Epithelial cell of proximal tubule (primary cell): ENCODE data around the gene GPR173. TPM values are rescaled to one million over a fixed set of nuclear protein-coding genes. Genes with fewer than 3 reads are reported as not detected.

ENCODE experiments used
- DNase-seq: peaks from one replicate; pipeline ENCODE4 v3.0.0-alpha.2; 2011; ENCODE audit warnings: low read depth
- H3K4me3 ChIP-seq: 2 replicates; pipeline ENCODE4 v1.5.1; 2011; ENCODE audit warnings: low read depth, mild to moderate bottlenecking, low read length
- total RNA-seq: library from RNA; depleted of rRNA; stranded (reverse); fragments of >200 nt; gene quantifications from 2 replicates; pipeline ENCODE4 v1.2.3, GENCODE V29; 2015
- TF ChIP-seq, protein P1 (sequence below): conservative IDR thresholded peaks from 2 replicates; pipeline ENCODE4 v1.5.1; 2012; ENCODE audit warnings: low read depth, mild to moderate bottlenecking, low read length

Gene GPR173
- total RNA-seq, 1 donor from 2014 or later = 2.2 TPM

DNA sequence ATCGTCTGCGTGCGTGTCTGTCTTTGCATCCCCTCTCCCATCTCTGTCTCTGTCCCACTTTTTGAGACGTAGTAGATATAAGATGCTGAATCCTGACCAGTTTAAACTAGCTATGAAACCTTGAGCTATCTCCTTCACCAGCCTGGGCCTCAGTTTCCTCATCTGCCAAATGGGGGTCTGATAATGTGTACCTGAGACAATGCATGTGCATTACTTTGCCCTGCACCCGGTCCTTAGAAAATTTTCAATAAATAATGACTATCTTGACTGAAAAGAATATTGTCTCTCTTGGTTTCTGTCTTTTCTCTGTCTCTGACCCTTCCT lies 46.0 kb downstream of the GPR173 start:
- H3K4me3 ChIP-seq = peak overlapping the region; percentile 74
- DNase-seq = no peak
- TF ChIP-seq, protein P1, sequence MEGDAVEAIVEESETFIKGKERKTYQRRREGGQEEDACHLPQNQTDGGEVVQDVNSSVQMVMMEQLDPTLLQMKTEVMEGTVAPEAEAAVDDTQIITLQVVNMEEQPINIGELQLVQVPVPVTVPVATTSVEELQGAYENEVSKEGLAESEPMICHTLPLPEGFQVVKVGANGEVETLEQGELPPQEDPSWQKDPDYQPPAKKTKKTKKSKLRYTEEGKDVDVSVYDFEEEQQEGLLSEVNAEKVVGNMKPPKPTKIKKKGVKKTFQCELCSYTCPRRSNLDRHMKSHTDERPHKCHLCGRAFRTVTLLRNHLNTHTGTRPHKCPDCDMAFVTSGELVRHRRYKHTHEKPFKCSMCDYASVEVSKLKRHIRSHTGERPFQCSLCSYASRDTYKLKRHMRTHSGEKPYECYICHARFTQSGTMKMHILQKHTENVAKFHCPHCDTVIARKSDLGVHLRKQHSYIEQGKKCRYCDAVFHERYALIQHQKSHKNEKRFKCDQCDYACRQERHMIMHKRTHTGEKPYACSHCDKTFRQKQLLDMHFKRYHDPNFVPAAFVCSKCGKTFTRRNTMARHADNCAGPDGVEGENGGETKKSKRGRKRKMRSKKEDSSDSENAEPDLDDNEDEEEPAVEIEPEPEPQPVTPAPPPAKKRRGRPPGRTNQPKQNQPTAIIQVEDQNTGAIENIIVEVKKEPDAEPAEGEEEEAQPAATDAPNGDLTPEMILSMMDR = no peak

DNA sequence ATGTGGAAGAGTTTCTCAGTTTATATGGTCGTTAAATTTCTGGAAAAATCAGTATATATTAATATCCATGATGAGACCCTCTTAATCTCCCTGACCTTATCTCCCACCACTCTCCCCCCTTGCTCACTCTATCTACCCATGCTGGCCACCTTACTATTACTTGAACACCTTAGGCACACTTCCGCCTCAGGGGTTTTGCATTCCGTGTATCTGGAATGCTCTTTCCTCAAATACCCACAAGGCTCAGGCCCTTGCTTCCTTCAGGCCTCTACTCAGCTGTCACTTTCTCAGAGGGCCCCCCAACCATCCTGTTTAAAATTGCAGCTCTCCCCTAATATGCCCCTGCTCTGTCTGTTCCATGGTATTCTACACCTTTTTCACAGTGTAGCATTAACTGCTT lies 47.2 kb downstream of the GPR173 start:
- TF ChIP-seq, protein P1 = no peak
- no peak for DNase-seq
- no peak overlapping the region for H3K4me3 ChIP-seq

DNA sequence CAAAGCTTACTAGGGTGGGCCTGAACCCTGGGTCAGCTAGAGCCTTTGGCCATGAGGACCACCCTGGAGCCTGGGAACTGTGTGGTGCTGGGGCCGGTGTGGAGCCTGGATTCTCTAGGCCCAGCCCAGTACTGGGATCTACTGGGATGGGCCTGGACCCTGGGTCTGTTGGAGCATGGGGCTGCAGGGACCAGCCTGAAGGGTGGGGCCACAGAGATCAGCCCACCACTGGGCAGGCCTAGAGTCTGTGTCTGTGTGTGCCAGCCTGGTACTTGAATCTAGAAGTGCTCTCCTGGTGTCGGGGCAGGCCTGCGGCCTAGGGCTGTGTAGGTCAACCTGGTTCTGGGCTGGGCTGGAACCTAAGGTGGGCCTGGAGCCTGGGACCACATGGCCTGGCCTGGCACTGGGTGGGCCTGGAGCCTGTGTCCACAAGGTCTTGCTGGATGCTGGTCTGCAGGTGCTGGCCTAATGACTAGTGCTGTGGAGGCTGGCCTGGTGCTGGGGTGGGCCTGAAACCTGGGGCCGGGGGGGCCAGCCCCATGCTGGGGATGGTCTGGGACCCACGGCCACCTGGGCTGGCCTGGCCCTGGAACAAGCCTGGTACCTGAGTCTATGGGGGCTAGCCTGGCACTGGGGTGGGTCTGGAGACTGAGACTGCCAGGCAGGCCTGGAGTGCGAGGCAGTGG lies 66.4 kb downstream of the GPR173 start:
- TF ChIP-seq, protein P1 = no peak
- no peak overlapping the region for H3K4me3 ChIP-seq
- no peak for DNase-seq

DNA sequence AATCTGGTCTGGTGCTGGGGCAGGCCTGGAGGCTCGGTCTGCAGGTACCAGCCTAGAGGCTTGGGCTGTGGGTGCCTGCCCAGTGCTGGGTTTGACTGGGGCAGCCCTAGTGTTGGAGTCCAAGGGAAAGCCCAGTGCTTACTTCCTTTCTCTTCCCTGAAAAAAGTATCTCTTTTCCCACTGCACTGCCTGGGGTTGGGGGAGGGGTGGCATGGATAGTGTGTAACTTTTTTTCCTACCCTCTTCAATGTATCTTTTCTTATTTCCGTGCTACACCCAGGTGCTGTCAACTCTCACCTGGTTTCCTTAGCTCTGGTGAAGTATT lies 66.9 kb downstream of the GPR173 start:
- DNase-seq = no peak
- TF ChIP-seq, protein P1 = no peak
- H3K4me3 ChIP-seq = no peak overlapping the region

DNA sequence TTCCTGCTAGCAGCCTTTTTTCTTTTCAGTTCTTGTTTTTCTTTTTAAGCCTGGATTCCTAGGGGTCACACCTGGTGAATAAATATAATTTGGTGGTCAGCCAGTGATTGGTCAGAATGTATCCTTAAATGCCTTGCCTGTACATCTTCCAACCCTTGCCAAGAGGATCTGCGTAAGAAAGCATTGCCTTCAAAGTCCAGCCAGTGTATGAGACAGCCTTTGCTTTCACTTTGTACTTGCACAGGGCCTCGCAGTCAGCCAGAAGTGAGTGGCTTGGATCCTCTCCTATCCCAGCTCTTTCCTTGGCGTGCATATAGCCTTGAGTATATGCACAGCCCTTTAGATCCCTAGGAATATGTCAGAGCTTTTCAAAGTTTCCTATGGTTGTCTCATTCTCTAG lies 67.5 kb downstream of the GPR173 start:
- TF ChIP-seq, protein P1 = no peak
- no peak overlapping the region for H3K4me3 ChIP-seq
- DNase-seq = no peak

DNA sequence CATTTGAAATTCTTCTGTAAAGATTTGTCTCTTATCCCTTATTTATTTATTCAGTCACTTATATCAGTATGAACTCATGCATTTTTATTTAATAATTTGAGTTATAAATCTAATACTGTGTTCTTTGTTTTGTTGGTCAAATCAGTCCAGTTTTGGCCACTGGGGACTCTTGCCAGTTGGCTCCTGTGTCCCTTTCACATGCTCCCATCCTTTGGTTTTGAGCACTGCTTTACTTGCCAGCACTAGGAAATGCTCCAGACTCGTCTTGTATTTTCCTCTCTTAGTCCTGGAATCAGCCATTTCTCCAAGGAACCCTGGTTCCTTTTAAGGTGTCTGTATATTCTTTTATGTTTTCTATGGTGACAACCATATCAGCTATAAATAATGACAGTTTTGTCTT lies 73.4 kb downstream of the GPR173 start:
- no peak overlapping the region for H3K4me3 ChIP-seq
- no peak for DNase-seq
- TF ChIP-seq, protein P1 = no peak

DNA sequence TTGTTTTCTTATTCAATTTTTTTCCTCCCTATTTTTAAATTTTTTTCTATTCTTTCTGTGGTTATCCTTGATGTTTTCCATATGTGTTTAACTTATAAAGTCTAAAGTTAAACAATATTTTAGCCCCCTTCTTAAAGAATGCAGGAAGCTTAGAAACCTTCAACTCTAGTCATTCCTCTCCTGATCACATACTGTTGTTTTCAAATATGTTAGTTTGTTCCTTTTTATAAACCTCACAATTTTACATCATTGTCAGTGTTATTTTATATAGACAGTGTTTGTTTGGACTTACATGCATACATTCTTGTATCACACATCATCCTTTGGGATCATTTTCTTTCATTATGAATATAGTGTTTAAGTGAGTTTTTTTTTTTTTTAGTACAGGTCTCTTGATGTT lies 76.9 kb downstream of the GPR173 start:
- H3K4me3 ChIP-seq = no peak overlapping the region
- TF ChIP-seq, protein P1 = no peak
- no peak for DNase-seq
